ENCODE measurements around the gene NTSR1. TPM values are rescaled to one million over a fixed set of nuclear protein-coding genes. Genes with fewer than 3 reads are reported as not detected.

NTSR1 gene
- total and polyA plus RNA-seq, 2 of the 8 experiments (the other 6 are each of a cell fraction or from before 2014, with no cell fraction given), result 0.53 to 0.89 TPM

DNA sequence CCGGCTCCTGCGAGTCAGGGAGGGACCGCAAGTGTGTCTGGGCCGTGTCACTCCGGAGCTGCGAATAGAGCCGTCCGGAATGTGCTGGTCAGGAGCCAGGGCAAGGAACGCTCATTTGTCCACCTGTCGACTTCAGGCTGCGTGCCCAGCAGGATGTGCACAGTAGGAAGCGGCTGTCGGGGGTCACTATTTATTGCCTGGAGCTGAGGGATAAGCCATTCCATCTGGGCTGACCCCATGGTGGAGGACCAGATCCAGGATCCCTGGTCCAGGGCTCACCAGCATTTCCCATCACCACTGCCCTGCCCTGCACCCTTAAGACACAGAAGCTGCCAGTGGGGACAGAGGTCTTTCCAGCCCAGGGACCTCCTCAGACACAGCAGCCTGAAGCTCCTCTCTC, 14.7 kb downstream of the NTSR1 start (continued):
- TF ChIP-seq BCL11A (IDR thresholded peaks at IDR 0.05; ENCODE audit: low read depth in 2 of 2, low read length in 2 of 2) (no peak), SIN3A (conservative IDR thresholded peaks at IDR 0.05 in 1 of 2, IDR thresholded peaks at IDR 0.05 in 1 of 2; ENCODE audit: low read depth in 1 of 2, low read length in 2 of 2) (no peak)
